Heart left ventricle (tissue), 16 donors: ENCODE data around the gene TGFBR2. TPM values are rescaled to one million over a fixed set of nuclear protein-coding genes. Genes with fewer than 3 reads are reported as not detected.

ENCODE experiments used
- ATAC-seq, 4 donors: fragments of 200-7000 bp; cut with Tn5 transposase; one replicate each; pipeline ENCODE4 v1.9.1; 2020 to 2022; ENCODE audit warnings: moderate library complexity in 4 of 4, mild to moderate bottlenecking in 3 of 4, moderate number of reproducible peaks in 1 of 4
- DNase-seq, 5 donors: peaks; one replicate each; pipeline ENCODE4 v3.0.0-alpha.2; 2020
- H3K27ac ChIP-seq, 12 donors: fragments of 200-600 bp; sonication (generic) in 4 of 12; one replicate each; pipeline versions ENCODE4 v1.5.0 to v1.8.0; 2016 to 2022; ENCODE audit warnings: mild to moderate bottlenecking in 2 of 12
- H3K27me3 ChIP-seq, 9 donors: fragments of 200-600 bp; sonication (generic) in 2 of 9; one replicate each; pipeline versions ENCODE4 v1.5.1 to v1.8.0; 2016 to 2022; ENCODE audit warnings: mild to moderate bottlenecking in 3 of 9
- H3K36me3 ChIP-seq, 9 donors: fragments of 200-600 bp; sonication (generic) in 2 of 9; one replicate each; pipeline versions ENCODE4 v1.5.0 to v1.8.0; 2018 to 2022; ENCODE audit warnings: mild to moderate bottlenecking in 2 of 9
- H3K4me1 ChIP-seq, 12 donors: fragments of 200-600 bp; sonication (generic) in 4 of 12; one replicate each; pipeline versions ENCODE4 v1.5.0 to v1.8.0; 2016 to 2022; ENCODE audit warnings: mild to moderate bottlenecking in 3 of 12
- H3K4me3 ChIP-seq, 12 donors: fragments of 200-600 bp; sonication (generic) in 4 of 12; one replicate each; pipeline versions ENCODE4 v1.5.0 to v1.8.0; 2017 to 2022; ENCODE audit warnings: mild to moderate bottlenecking in 9 of 12, moderate library complexity in 4 of 12
- H3K9me3 ChIP-seq, 12 donors: fragments of 200-600 bp; sonication (generic) in 4 of 12; one replicate each; pipeline versions ENCODE4 v1.5.0 to v1.8.0; 2016 to 2022; ENCODE audit warnings: mild to moderate bottlenecking in 1 of 12
- POLR2A ChIP-seq, 2 donors: fragments of 450-650 bp; IDR thresholded peaks; one replicate each; pipeline ENCODE4 v1.6.1; 2017; ENCODE audit warnings: antibody characterized with exemption in 2 of 2, mild to moderate bottlenecking in 2 of 2, moderate library complexity in 2 of 2
- WGBS, 4 donors: extraction: QIAGEN DNeasy Blood & Tissue Kit in 2 of 4; methylation state at CpG; one replicate each; pipeline versions ENCODE4 v1.1.5 to v1.1.7; 2013 to 2018; 5-methylcytosine and 5-hydroxymethylcytosine counted together
- intact Hi-C, 10 donors: fragments of 100-400 bp; cut with DNase I; formaldehyde crosslinking; loops; one replicate each; pipeline versions ENCODE4 v1.11.1 to v1.14.2; 2022
- polyA plus RNA-seq, 2 donors: library from polyadenylated mRNA; stranded (reverse); fragments of 200-250 nt; gene quantifications; one replicate each; pipeline ENCODE4 v1.2.3, GENCODE V29; 2013
- total RNA-seq, 9 donors: library from RNA; depleted of rRNA in 2 of 9; stranded (reverse); fragments of >200 nt in 2 of 9; fragmentation: NEBNext Ultra II Directional in 3 of 9; extraction: Animal tissue kit (Norgen Biotek cat#: 25700) in 3 of 9; gene quantifications; one replicate each; pipeline versions ENCODE4 v1.1.0 to v1.2.4, GENCODE V29; 2016 to 2023
- TF ChIP-seq, protein P1 (sequence below), 12 donors: fragments of 200-600 bp; sonication (generic) in 4 of 12; IDR thresholded peaks; one replicate each; pipeline versions ENCODE4 v1.5.0 to v1.8.0; 2018 to 2022; ENCODE audit warnings: antibody characterized with exemption in 12 of 12, mild to moderate bottlenecking in 5 of 12
- donor health status: ischemic (EF 13 %, LVEDD 7.1; RV severe dilation, severe dysfunction).
- donor health status: healthy with polysubstance abuse.
- donor health status: DM: no; HTN: yes; CAD: no.
- donor health status: DM: no; HTN: no; CAD: no.
- donor health status: ischemic (EF 25% LVEDD 6.9; RV normal size, moderate dysfunction).
- donor health status: ischemic (EF 25% LVEDD 5.7; RV mildly dilated, moderate dysfunction).
- donor health status: healthy.
- donor health status: DM: yes; HTN: yes; CAD: no.
- donor health status: ischemic (EF 35%, LVEDD 5.7; RV mildly dilated, moderate dysfunction).
- donor health status: nonischemic (EF 11% LVEDD 7.7; RV severe dilation, severe dysfunction).
- donor health status: DM: yes; HTN: yes; CAD: no.
- donor health status: PGD.
- donor health status: ischemic (EF 29% LVEDD 5.4; RV normal size, mild dysfunction).
- donor health status: nonischemic (EF 23%, LVEDD 6.1; RV moderate dilation, normal function).

TGFBR2 gene
- total and polyA plus RNA-seq, 11 donors: 13.8 to 217 (median 143) TPM

DNA sequence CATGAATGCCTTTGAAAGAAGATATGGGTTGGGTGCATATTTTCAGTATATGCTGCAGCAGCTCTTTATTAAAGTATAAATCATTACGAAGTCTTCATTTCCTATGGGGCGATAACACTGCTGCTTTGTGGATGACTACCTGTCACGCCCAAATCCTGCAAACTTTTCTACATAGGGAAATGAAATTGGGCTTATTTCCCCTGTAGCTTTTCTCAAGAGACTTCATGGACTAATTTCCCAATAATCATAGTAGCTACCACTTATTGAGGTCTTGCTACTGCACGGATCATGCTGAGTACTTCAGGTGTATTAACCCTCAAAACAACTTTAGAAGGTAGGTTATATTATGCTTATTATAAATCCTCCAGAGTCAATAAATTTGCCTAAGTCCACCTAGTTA is 8.0 kb downstream of the TGFBR2 start:
- intact Hi-C loops: loop anchor here in 2 of 10 donors (5.0 to 10.0 kb wide), 3 partner anchors 50 to 78 kb away; no protein-coding TSS in a partner anchor
- 44 to 59% (median 51%) methylated on average over 4 of the region's 4 CpGs for WGBS, 4 donors
- Histone ChIP-seq H3K4me1 (peaks cover 8 to 100% (median 90%) of the 10 kb centered on the region in 12 donors), H3K9me3 (no peaks in the 10 kb centered on the region), H3K36me3 (peaks cover 0 to 14% (median 0%) of the 10 kb centered on the region in 9 donors), H3K27me3 (no peaks in the 10 kb centered on the region), H3K27ac (peak overlapping the region in 6 of 12 donors; percentile 11 to 100 (median 22)), H3K4me3 (no peak overlapping the region)
- ATAC-seq: no peak
- TF ChIP-seq POLR2A (IDR thresholded peaks at IDR 0.05): no peak
- TF ChIP-seq, protein P1, sequence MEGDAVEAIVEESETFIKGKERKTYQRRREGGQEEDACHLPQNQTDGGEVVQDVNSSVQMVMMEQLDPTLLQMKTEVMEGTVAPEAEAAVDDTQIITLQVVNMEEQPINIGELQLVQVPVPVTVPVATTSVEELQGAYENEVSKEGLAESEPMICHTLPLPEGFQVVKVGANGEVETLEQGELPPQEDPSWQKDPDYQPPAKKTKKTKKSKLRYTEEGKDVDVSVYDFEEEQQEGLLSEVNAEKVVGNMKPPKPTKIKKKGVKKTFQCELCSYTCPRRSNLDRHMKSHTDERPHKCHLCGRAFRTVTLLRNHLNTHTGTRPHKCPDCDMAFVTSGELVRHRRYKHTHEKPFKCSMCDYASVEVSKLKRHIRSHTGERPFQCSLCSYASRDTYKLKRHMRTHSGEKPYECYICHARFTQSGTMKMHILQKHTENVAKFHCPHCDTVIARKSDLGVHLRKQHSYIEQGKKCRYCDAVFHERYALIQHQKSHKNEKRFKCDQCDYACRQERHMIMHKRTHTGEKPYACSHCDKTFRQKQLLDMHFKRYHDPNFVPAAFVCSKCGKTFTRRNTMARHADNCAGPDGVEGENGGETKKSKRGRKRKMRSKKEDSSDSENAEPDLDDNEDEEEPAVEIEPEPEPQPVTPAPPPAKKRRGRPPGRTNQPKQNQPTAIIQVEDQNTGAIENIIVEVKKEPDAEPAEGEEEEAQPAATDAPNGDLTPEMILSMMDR (IDR thresholded peaks at IDR 0.05): no peak
- DNase-seq: no peak

GRCh38 chr3:30614943-30615342 is 8.5 kb downstream of the TGFBR2 start:
- 68 to 86% (median 78%) methylated on average over 1 of the region's 1 CpG for WGBS, 4 donors

DNA sequence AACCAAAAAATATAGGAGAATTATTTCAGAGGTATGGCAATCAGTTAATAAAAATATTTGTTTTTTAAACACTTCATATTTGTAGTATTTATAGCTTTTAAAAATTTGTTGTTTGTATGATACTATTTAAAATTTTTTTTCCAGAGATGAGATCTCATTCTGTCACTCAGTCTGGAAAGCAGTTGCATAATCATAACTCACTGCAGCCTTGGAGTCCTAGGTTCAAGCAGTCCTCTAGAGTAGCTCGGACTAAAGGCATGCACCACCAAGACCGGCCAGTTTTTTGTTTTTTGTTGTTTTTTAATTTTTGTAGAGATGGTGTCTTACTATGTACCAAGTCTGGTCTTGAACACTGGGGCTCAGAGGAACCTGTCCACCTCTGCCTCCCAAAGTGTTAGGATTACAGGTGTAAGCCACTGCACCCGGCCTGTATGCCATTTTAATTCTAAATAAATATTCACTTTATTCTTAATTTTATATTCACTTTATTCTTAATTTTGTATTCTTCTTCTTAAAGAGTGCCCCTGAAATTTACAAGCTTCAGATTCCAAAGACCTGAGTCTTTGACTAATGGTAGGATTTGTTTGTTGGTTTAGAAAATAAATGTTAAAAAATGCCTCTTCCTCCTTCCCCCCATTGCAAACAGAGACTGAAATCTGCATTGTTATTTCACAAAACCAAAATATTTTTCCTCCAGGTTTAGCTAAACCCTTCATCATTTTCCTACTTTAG is 9.4 kb downstream of the TGFBR2 start:
- TF ChIP-seq, protein P1 (IDR thresholded peaks at IDR 0.05): no peak
- TF ChIP-seq POLR2A (IDR thresholded peaks at IDR 0.05): no peak
- intact Hi-C loops: loop anchor here in 3 of 10 donors (5.0 to 10.0 kb wide), 3 partner anchors 49 to 59 kb away; no protein-coding TSS in a partner anchor
- no peak overlapping the region for H3K4me3 ChIP-seq
- H3K9me3 ChIP-seq: no peaks in the 10 kb centered on the region
- ATAC-seq (peak in 3 of 4 donors; percentile 36 to 59 (median 56)), DNase-seq (no peak)
- H3K4me1 ChIP-seq: peaks cover 8 to 100% (median 90%) of the 10 kb centered on the region in 12 donors
- H3K36me3 ChIP-seq: peaks cover 0 to 11% (median 0%) of the 10 kb centered on the region in 9 donors
- peak overlapping the region in 3 of 12 donors; percentile 4 to 49 (median 8) for H3K27ac ChIP-seq
- WGBS, 4 donors: 55 to 69% (median 58%) methylated on average over 3 of the region's 3 CpGs
- H3K27me3 ChIP-seq: no peaks in the 10 kb centered on the region

More at GRCh38 chr3:30614943-30615342, 8.5 kb downstream of the TGFBR2 start:
- H3K9me3 ChIP-seq: no peaks in the 10 kb centered on the region
- no peak for TF ChIP-seq POLR2A (IDR thresholded peaks at IDR 0.05)
- TF ChIP-seq, protein P1 (IDR thresholded peaks at IDR 0.05): no peak
- H3K27ac ChIP-seq: peak overlapping the region in 6 of 12 donors; percentile 3 to 100 (median 12)
- intact Hi-C loops: loop anchor here in 3 of 10 donors (5.0 to 10.0 kb wide), 4 partner anchors 50 to 77 kb away; no protein-coding TSS in a partner anchor
- DNase-seq: no peak
- ATAC-seq: no peak
- peaks cover 0 to 11% (median 0%) of the 10 kb centered on the region in 9 donors for H3K36me3 ChIP-seq
- no peak overlapping the region for H3K4me3 ChIP-seq
- H3K27me3 ChIP-seq: no peaks in the 10 kb centered on the region
- peaks cover 8 to 100% (median 89%) of the 10 kb centered on the region in 12 donors for H3K4me1 ChIP-seq

- TF ChIP-seq, protein P1 (IDR thresholded peaks at IDR 0.05): no peak
- TF ChIP-seq POLR2A (IDR thresholded peaks at IDR 0.05): no peak
- no peaks in the 10 kb centered on the region for H3K27me3 ChIP-seq
- H3K27ac ChIP-seq: peak overlapping the region in 3 of 12 donors; percentile 4 to 49 (median 5)
- H3K4me1 ChIP-seq: peaks cover 8 to 100% (median 90%) of the 10 kb centered on the region in 12 donors
- no peak overlapping the region for H3K4me3 ChIP-seq
- ATAC-seq (no peak), DNase-seq (no peak)
- intact Hi-C loops: loop anchor here in 3 of 10 donors (5.0 to 10.0 kb wide), 3 partner anchors 48 to 58 kb away; no protein-coding TSS in a partner anchor
- WGBS, 4 donors: 48 to 72% (median 57%) methylated on average over 1 of the region's 1 CpG
- H3K36me3 ChIP-seq: peaks cover 0 to 12% (median 0%) of the 10 kb centered on the region in 9 donors
- H3K9me3 ChIP-seq: no peaks in the 10 kb centered on the region
Observed at GRCh38 chr3:30616347-30617027, 10.1 kb downstream of the TGFBR2 start.
